Kidney (tissue), 14 donors: Measurements from ENCODE around the gene DPP3. TPM values are rescaled to one million over a fixed set of nuclear protein-coding genes. Genes with fewer than 3 reads are reported as not detected.

Experiments used
- DNase-seq, 5 donors: peaks; one replicate each; pipeline ENCODE4 v3.0.0-alpha.2; 2013 to 2020
- FAIRE-seq: peaks from 2 replicates; lab custom pipeline; 2012; peaks lifted over from hg19 to GRCh38; lab: Jason Lieb, UNC
- H3K27ac ChIP-seq, 2 donors: one replicate each; pipeline ENCODE4 v1.7.0; 2013; ENCODE audit warnings: low read depth in 2 of 2, low read length in 2 of 2, inconsistent platforms in 1 of 2
- H3K27me3 ChIP-seq: one replicate; pipeline ENCODE4 v1.7.1; 2013; ENCODE audit warnings: low read length, inconsistent platforms; ENCODE audit not compliant: control insufficient read depth, insufficient read depth
- H3K36me3 ChIP-seq, 3 donors: one replicate each; pipeline versions ENCODE4 v1.7.0 to v1.7.1; 2013; ENCODE audit warnings: low read length in 3 of 3, control low read depth in 1 of 3, inconsistent platforms in 1 of 3; ENCODE audit not compliant: insufficient read depth in 3 of 3, control insufficient read depth in 2 of 3
- H3K4me1 ChIP-seq, 3 donors: one replicate each; pipeline versions ENCODE4 v1.7.0 to v1.7.1; 2013; ENCODE audit warnings: low read length in 3 of 3, inconsistent platforms in 1 of 3, low read depth in 1 of 3; ENCODE audit not compliant: control insufficient read depth in 2 of 3, insufficient read depth in 2 of 3
- H3K4me3 ChIP-seq, 3 donors: one replicate each; pipeline versions ENCODE4 v1.7.0 to v1.8.1; 2013; ENCODE audit warnings: low read length in 3 of 3, control low read depth in 1 of 3, inconsistent platforms in 1 of 3
- H3K9ac ChIP-seq, 3 donors: one replicate each; pipeline versions ENCODE4 v1.7.0 to v1.7.1; 2013; ENCODE audit warnings: low read length in 3 of 3, control low read depth in 1 of 3, inconsistent platforms in 1 of 3
- H3K9me3 ChIP-seq, 3 donors: one replicate each; pipeline versions ENCODE4 v1.7.0 to v1.7.1; 2013; ENCODE audit warnings: low read length in 3 of 3, control low read depth in 1 of 3, inconsistent platforms in 1 of 3; ENCODE audit not compliant: control insufficient read depth in 2 of 3, insufficient read depth in 1 of 3
- CTCF ChIP-seq: IDR thresholded peaks from 3 replicates; pipeline ENCODE4 v1.5.1; 2012; ENCODE audit warnings: mild to moderate bottlenecking, moderate library complexity, borderline replicate concordance; ENCODE audit not compliant: insufficient read depth; ENCODE audit errors: extremely low read depth
- intact Hi-C: fragments of 100-400 bp; cut with DNase I; formaldehyde crosslinking; loops from one replicate; pipeline ENCODE4 v1.11.1; 2022
- polyA plus RNA-seq: library from polyadenylated mRNA; stranded (reverse); fragments of 350-450 nt; fragmentation: Illumina TruSeq; extraction: RNeasy Lipid Tissue Mini Kit (QIAGEN cat#74804); gene quantifications from one replicate; pipeline ENCODE4 v1.2.3, GENCODE V29; 2014; ENCODE audit warnings: low read depth, low replicate concordance; ENCODE audit not compliant: insufficient read depth
- total RNA-seq: library from RNA; stranded (reverse); fragmentation: NEBNext Ultra II Directional; extraction: Animal tissue kit (Norgen Biotek cat#: 25700); gene quantifications from one replicate; pipeline ENCODE4 v1.2.1, GENCODE V29; 2021
- donor health status: control.
- donor health status: control.
- donor health status: control.
- donor health status: control.
- donor health status: control.
- donor health status: DM: yes; HTN: yes; CAD: no.
- donor health status: Normal renal cell carcinoma (clear cell type).

The DPP3 gene
- total and polyA plus RNA-seq, 2 donors from 2014 or later: 32.9 to 41.7 TPM

GRCh38 chr11:66554602-66555001 is 74.4 kb downstream of the DPP3 start:
- no peak for FAIRE-seq
- Histone ChIP-seq H3K4me3 (no peak overlapping the region), H3K36me3 (no peaks in the 10 kb centered on the region), H3K27ac (no peak overlapping the region), H3K27me3 (peaks cover 4% of the 10 kb centered on the region), H3K9me3 (no peaks in the 10 kb centered on the region), H3K9ac (no peak overlapping the region), H3K4me1 (peaks cover 0 to 4% (median 0%) of the 10 kb centered on the region in 3 donors)
- intact Hi-C loops: no loop called here
- no peak for DNase-seq
- TF ChIP-seq CTCF: no peak

GRCh38 chr11:66555416-66555815 is 75.2 kb downstream of the DPP3 start:
- H3K27ac ChIP-seq: no peak overlapping the region
- H3K27me3 ChIP-seq: peaks cover 4% of the 10 kb centered on the region

GRCh38 chr11:66556086-66556485 is 75.9 kb downstream of the DPP3 start:
- DNase-seq: no peak
- peaks cover 4% of the 10 kb centered on the region for H3K27me3 ChIP-seq
- intact Hi-C loops: no loop called here
- H3K9ac ChIP-seq: no peak overlapping the region
- TF ChIP-seq CTCF: no peak
- no peak for FAIRE-seq
- H3K27ac ChIP-seq: no peak overlapping the region
- peaks cover 0 to 4% (median 0%) of the 10 kb centered on the region in 3 donors for H3K4me1 ChIP-seq
- no peaks in the 10 kb centered on the region for H3K9me3 ChIP-seq
- no peak overlapping the region for H3K4me3 ChIP-seq
- H3K36me3 ChIP-seq: no peaks in the 10 kb centered on the region

More at GRCh38 chr11:66555416-66555815, 75.2 kb downstream of the DPP3 start:
- FAIRE-seq (no peak), DNase-seq (no peak)
- Histone ChIP-seq H3K36me3 (no peaks in the 10 kb centered on the region), H3K9me3 (no peaks in the 10 kb centered on the region), H3K9ac (no peak overlapping the region), H3K4me1 (peaks cover 0 to 4% (median 0%) of the 10 kb centered on the region in 3 donors), H3K4me3 (no peak overlapping the region)
- intact Hi-C loops: no loop called here
- TF ChIP-seq CTCF: no peak
